HG03135 (cell line): ENCODE measurements around the gene VAMP2.

Experiments used
- ATAC-seq: cut with Tn5 transposase; IDR thresholded peaks from one replicate; pipeline ENCODE4 v1.9.1; 2021; ENCODE audit warnings: mild to moderate bottlenecking, moderate library complexity; ENCODE audit not compliant: unreplicated experiment

VAMP2 gene

DNA sequence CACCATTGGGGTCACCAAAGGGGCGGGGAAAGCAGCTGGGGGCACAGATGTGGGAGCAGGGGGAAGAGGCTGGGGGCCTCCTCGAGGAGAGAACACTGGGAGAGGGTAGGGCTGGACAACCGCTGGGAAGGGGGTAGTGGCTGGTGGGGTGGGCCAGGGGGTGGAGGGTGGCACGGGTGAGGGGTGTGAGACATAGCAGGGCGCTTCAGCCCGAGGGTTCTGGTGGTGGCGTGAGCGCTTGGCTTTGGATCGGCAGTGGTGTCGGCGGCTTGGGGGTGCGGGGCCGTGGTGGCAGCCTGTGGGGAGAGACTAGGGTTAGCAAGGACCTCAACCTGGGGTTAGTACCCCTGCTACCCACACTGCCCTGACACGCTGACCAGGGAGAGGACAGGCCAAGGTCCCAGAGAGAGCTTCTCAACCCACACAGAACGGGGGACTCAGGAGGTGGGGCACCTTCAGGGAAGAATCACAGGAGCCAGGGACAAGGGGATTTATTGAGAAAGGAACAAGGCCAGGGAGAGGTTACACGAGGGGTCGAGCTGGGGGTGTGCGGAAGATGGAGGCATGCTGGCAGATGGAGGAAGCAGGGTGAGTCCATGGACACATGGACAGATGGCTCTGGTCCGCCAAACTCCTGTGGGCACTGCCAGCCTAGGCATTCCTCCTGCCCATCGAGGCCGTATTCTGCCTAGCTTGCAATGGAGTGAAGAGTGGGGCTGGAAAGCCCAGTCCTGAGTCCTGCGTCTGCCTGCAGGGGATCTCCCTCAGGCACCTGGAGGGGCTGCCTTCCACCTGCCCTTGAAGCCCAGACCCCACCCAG lies 19.0 kb downstream of the VAMP2 start:
- no peak for ATAC-seq

GRCh38 chr17:8142887-8143580 lies 19.7 kb downstream of the VAMP2 start:
- no peak for ATAC-seq

DNA sequence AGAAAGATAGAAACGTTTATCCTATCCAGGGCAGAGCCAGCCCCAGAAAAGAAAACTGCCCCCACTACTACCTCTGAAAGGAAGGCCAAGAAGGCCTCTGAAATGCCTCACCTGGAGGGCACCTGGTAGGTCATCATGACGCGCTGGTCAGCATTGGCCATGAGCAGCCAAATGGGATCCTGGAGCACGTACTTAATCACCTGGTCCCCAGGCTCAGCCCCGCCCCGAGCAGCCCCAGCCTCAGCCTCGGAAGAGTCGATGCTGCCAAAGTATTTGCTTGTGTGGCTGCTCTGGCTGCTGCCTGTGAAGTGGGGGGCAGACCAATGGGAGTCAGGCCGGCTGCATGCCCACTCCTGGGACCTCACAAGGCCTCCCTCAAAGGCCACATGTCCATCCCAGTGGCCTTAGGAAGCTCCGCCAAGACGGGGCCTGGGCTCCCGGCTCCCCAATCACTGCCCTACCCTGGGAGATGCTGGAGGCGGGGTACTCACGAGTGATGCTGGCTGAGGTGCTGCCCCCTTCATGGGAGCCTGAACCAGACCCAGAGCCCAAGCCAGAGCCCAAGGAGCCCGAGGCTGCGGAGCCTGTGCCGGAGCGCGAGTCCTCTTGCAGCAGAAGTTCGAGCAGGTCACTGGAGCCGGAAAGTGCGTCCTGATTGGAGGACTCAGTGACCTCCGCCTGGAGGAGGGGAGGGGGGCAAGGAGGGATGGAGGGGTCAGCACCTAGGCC lies 20.4 kb downstream of the VAMP2 start:
- no peak for ATAC-seq

- no peak for ATAC-seq
These were observed 21.0 kb downstream of the VAMP2 start for GRCh38 chr17:8141741-8142140.

DNA sequence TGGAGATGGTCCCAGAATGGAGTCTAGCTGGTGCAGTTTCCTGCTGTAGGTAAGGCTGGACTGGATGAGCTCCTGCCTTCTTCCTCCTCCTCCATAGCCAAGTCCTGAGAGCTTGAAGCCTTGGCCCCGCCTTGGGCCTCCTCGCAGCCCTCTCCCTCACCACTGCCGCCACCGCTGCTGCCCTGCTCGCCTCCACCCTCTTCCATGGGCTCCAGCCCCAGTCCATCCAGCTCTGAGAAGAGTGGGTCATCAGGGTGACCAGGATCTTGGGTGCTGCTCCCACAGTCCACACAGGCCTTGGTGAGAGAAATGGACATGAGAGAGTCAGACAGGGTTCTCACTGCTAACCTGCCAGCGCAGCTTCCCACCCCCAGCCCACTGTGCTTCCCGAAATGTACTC lies 21.7 kb downstream of the VAMP2 start:
- no peak for ATAC-seq

GRCh38 chr17:8140065-8141029 lies 22.4 kb downstream of the VAMP2 start:
- ATAC-seq, result no peak

DNA sequence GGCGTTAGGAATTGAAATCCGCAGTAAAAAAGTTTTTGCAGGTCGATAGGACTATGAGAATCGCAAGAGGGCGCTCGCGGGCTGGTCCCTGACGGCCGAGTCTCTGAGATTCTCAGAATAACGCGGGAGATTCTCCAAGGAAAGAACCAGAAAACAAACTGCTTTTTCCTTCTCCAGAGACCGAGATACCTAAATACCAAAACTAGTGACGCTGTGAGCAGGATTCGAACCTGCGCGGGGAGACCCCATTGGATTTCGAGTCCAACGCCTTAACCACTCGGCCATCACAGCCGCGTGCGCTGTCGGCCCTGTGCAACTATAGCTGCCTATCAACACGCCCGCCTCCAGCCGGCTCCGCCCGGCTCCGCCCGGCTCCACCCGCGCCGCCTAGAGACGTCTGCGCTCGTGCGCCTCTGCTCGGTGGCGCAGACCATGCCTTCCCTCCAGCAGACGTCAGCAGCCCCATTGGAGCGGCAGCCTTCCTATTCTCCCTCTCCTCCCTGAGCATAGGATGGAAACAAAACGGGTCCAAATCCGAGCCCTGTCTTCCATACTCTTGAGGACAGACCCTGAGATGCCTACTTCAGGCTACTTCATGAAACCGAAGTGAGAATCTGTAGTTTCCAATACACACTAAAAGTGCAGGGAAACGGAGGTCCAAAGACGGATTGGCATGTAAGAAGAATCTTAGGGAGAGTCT lies 23.9 kb downstream of the VAMP2 start:
- ATAC-seq, result peak; percentile 80

DNA sequence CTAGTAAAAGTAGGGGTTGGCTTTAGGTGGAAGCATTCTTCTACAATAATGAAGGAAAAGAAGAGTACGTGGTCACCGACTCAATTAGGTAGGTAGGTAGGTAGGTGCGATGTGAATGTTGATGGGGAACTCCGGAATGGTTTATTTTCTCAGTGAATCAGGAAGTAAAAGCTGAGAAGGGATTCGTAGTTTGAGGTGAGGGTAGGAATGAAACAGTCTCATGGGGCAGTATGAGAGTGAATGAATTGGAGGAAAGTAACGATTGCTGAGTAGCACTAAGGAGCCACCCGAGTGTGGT lies 24.4 kb downstream of the VAMP2 start:
- ATAC-seq, result no peak

DNA sequence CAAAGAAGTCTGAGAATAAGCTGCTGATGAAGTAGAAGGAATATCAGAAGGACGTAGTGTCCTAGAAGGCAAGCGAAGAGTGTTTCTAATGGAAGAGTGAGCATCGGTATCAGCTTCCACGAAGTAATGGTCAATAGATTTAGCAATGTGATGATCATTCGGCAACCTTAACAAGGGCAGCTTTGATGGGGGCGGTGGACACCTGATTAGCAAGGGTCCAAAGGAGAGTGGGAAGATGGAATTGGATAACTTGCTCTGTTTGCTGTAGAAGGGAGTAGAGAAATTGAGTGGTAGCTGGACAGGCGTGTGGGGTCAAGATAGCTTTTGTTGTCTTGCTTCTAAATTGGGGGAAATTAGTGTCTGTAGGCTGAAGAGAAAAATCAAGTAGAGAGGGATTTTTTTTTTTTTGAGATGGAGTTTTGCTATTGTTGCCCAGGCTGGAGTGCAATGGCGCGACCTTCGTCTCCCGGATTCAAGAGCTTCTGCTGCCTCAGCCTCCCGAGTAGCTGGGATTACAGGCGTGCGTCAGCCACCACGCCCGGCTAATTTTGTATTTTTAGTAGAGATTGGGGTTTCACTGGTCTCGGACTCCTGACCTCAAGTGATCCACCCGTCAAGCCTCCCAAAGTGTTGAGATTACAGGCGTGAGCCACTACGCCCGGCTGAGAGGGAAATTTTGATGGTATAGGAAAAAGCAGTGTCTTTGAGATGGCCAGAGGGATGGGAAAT lies 24.9 kb downstream of the VAMP2 start:
- no peak for ATAC-seq

DNA sequence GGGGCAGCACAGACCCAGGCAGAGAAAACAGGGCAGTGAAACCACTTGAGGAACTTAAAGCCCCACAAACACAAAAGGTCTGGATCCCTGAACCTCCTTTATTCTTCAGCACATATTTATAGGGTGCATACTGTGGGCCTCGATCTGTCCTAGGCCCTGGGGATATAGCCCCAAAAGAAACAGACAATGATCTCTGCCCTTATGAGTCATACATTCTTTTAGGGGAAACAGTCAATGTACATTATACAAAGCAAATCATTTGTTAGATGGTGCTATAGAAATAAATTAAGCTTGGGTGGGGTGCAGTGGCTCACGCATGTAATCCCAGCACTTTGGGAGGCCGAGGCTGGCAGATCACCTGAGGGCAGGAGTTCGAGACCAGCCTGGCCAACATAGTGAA lies 28.8 kb downstream of the VAMP2 start:
- ATAC-seq, result no peak

GRCh38 chr17:8133399-8133798 lies 29.3 kb downstream of the VAMP2 start:
- no peak for ATAC-seq

DNA sequence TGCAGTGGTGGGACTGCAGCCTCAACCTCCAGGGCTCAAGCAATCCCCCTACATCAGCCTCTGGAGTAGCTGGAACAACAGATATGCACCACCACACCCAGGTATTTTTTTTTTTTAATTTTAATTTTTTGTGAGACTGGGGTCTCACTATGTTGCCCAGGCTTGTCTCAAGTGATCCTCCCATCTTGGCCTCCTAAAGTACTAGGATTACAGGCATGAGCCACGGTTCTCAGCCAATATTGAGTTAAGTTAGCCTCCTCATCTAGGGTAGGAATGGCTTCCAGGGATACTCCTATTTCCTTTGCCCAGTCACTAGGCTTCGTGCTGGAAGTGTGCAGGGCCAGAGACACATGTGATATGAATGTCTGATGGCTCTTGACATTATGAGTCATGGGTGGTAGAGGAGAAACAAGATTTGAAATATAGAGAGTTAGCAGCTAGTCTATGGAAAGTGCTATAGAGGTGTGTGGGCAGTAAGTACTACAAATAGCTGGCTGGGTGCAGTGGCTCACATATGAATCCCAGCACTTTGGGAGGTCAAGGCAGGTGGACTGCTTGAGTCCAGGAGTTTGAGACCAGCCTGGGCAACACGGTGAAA lies 30.8 kb downstream of the VAMP2 start:
- no peak for ATAC-seq

DNA sequence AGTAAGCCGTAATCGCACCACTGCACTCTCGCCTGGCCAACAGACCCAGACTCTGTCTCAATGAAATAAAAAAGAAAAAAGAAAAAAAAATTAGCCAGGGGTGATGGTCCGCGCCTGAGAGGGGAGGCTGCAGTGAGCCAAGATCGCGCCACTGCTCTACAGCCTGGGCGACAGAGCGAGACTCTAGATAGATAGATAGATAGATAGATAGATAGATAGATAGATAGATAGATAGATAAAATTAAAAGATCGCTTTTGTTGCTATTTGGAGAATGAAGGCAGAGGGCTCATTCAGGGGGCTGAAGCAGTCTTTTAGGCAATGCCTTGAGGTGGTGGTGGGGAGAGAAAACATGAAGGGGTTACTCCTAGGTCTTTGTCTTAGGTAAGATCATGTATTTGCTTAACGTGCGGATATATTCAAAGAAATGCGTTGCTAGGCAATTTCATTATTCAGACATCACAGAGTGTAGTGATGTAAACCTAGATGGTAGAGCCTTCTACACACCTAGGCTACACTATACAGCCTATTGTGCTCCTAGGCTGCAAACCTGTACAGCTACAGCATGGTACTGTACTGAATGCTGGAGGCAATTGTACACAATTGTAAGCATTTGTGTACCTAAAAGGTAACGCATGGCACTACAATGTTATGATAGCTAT lies 34.5 kb downstream of the VAMP2 start:
- no peak for ATAC-seq

DNA sequence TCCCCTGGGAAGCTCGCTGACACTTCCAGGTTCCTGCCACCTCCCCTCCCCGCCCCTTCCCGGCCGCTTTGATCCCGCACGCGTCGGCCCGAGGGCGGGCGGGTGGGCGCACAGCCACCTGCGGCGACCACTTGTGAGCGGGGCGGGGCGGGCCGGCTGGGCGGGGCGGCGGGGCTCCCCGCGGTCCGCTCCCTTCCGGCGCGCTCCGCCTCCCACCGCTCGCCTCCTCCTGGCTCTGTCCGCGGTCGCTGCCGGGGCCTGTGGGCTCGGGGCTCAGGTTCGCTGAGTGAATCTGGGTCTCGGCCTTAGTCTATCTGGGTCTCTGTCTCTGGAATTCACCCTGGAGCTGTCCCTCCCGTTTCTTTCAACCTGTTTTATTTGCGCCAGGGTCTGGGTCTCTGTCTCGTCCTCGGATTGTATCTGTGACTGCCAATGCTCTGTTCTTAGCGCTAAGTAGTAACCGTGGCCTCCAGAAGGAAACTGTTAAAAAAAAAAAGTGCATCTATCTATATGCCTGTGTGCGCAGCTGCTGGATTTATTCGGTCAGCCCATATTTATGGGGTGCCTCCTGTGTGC lies 36.2 kb downstream of the VAMP2 start:
- no peak for ATAC-seq

DNA sequence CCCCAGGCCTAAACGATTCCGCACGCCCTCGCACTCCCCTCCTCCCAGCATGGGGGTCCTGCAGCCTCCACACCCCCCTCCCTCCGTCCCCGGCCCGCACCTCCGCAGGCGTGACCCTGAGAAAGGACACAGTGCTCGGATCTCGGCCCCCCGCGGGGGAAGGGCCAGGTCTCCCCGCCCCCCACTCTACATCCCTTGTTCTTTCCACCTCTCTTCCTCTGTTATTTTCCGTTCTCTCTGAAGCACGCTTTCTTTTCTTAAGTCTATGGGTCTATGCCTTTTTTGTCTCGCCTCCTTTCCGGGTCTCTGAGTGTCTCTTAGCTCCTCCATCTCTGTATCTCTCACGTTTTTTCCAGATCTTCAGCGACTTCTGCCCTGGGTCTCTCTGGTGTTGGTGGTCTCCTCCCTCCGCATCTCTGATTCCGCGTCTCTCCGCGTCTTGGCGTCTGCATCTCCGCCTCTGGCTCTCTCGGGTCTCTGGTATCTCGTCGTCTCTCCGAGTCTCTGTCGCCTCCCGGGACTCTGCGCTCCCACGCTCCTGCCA lies 36.7 kb downstream of the VAMP2 start:
- no peak for ATAC-seq

DNA sequence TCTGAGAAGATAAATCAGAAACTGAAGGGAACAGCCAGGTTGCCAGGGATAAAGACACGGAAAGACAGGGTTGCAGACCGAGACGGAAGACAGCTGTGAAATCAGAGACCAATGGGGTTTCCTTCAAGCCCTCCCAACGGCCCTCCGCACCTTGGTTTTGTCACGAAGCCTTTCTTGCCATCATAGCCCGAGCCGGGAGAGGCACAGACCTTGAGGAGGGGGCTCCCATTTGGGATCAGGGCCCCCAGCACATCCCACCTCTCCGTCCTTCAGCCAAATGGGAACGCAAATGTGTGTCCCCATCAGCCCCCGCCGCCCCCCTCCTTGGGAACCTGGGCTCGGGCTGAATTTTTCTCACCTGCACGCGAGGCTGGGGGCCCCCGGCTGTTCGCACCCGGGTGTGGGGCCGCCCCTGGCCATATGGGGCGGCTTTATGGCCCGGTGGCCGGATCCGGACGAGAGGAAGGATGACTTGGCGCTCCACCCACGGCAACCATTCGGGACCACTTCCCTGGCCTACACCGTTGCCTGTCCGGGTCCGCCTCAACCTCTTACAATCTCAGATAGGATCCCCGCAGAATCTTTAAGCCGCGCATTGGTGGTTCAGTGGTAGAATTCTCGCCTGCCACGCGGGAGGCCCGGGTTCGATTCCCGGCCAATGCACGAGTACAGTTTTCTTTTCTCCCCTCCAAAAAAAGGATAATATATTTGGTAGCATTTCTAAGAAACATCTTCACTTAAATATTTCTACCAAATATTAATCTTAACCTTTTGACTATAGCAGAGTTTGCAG lies 37.4 kb downstream of the VAMP2 start:
- no peak for ATAC-seq
